ENCODE measurements around the gene AHI1.

The AHI1 gene

DNA sequence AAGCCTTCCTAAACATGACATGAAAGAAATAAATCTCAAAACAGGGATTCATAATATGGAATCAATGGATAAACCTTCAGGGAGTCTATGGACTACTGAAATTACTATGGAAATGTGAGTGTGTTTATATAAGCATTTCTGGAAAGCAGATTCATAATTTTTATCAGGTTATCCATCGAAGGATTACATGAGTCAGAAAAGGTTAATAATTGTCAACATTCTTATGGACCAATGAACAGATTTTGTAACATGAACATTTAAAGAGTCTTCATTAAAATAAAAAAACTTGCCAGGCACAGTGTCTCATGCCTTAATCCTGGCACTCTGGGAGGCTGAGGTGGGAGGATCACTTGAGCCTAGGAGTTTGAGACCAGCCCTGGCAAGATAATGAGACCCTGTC lies 84.8 kb downstream of the AHI1 start (continued):
- TF ChIP-seq ZNF837 (tag by site-specific recombination; IDR thresholded peaks at IDR 0.05) (no peak), ZNF155 (tag by site-specific recombination; IDR thresholded peaks at IDR 0.05) (no peak), ZNF791 (tag by site-specific recombination; IDR thresholded peaks at IDR 0.05) (no peak), FEZF1 (tag by site-specific recombination; IDR thresholded peaks at IDR 0.05) (no peak), ZIC2 (tag by site-specific recombination; IDR thresholded peaks at IDR 0.05) (no peak), GLI4 (tag by site-specific recombination; IDR thresholded peaks at IDR 0.05) (no peak)

DNA sequence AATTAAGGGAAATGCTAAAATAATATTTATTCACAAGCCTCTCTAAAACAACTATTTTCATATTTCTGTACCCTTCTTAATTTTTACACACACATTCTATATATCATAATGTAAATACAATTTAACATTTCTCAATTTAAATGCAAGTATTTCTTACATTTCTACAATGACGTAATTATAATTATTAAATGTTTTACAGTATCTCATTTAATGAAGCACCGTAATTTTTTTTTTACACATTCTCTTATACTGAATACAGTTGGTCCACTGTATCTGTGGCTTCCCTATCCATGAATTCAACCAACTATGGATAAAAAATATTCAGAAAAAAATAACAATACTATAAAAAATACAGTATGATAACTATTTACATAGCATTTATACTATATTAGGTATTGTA lies 85.7 kb downstream of the AHI1 start:
- Histone ChIP-seq H3K27ac (ENCODE audit: extremely low read depth, low read depth, low read length) (no peak overlapping the region), H3K9me3 (ENCODE audit: control insufficient read depth, insufficient read depth, low read depth, low read length) (no peaks in the 10 kb centered on the region), H3K4me3 (ENCODE audit: low read depth, low read length) (no peak overlapping the region), H3K36me3 (ENCODE audit: control insufficient read depth in 2 of 2, insufficient read depth in 1 of 2, low read length in 2 of 2) (peaks cover 6 to 15% of the 10 kb centered on the region in 2 experiments; a peak in 2 of 3 replicates), H3K4me1 (ENCODE audit: control insufficient read depth, insufficient read depth, low read length) (no peaks in the 10 kb centered on the region)
- POLR2A ChIA-PET = no interaction called here
- TF ChIP-seq ZSCAN30 (tag by site-specific recombination; IDR thresholded peaks at IDR 0.05) (no peak), ZNF664 (tag by site-specific recombination; IDR thresholded peaks at IDR 0.05) (0 out of 2 replicates have a peak, but pooled peaks have one; percentile 16), ZNF423 (tag by site-specific recombination; IDR thresholded peaks at IDR 0.05) (no peak)
- CTCF ChIA-PET = interaction anchor here (0.7 to 1.2 kb wide), 2 partner anchors 10 to 17 kb away, joined by 3 to 4 read pairs; no protein-coding TSS in a partner anchor

DNA sequence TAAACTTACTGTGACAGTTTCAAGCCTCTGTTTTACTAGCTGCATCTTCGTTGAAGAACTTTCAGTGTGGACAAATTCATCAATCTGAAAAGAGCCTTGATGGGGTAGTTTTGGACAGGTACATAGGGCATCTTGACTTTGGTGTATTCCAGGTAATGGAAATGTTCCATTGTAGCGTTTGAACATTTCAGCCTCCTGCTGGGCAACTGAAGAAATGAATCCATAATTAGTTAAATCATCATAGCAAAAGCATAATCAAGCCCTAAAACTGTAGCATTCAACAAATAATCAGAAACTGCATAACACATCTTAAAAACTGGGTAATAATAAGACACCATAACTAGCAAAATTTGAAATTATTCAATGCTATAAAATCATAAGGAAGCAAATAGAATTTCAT lies 86.2 kb downstream of the AHI1 start:
- CTCF ChIA-PET = interaction anchor here (0.7 to 1.2 kb wide), 2 partner anchors 10 to 16 kb away, joined by 3 to 4 read pairs; no protein-coding TSS in a partner anchor
- no peak overlapping the region for H3K27ac ChIP-seq (ENCODE audit: extremely low read depth, low read depth, low read length)
- TF ChIP-seq ZNF155 (tag by site-specific recombination; IDR thresholded peaks at IDR 0.05) (no peak), ZNF404 (tag by site-specific recombination; IDR thresholded peaks at IDR 0.05) (no peak), ZSCAN23 (tag by site-specific recombination; IDR thresholded peaks at IDR 0.05) (no peak), YY2 (tag by site-specific recombination; IDR thresholded peaks at IDR 0.05) (no peak), ZNF23 (tag by site-specific recombination; IDR thresholded peaks at IDR 0.05; ENCODE audit: borderline replicate concordance) (no peak), ZNF292 (tag by site-specific recombination; IDR thresholded peaks at IDR 0.05; ENCODE audit: borderline replicate concordance, low read depth) (no peak), ZNF416 (tag by site-specific recombination; IDR thresholded peaks at IDR 0.05) (no peak), ZFHX2 (tag by site-specific recombination; conservative IDR thresholded peaks at IDR 0.05) (no peak), ZBTB7A (tag by site-specific recombination; IDR thresholded peaks at IDR 0.05; ENCODE audit: low read depth) (no peak), ZNF175 (tag by site-specific recombination; IDR thresholded peaks at IDR 0.05) (no peak), ZNF544 (tag by site-specific recombination; IDR thresholded peaks at IDR 0.05) (no peak)
- TF ChIP-seq, protein P1, sequence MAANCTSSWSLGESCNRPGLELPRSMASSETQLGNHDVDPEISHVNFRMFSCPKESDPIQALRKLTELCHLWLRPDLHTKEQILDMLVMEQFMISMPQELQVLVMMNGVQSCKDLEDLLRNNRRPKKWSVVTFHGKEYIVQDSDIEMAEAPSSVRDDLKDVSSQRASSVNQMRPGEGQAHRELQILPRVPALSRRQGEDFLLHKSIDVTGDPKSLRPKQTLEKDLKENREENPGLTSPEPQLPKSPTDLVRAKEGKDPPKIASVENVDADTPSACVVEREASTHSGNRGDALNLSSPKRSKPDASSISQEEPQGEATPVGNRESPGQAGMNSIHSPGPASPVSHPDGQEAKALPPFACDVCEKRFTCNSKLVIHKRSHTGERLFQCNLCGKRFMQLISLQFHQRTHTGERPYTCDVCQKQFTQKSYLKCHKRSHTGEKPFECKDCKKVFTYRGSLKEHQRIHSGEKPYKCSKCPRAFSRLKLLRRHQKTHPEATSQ (tag by site-specific recombination; IDR thresholded peaks at IDR 0.05) = no peak
- TF ChIP-seq, protein P2, sequence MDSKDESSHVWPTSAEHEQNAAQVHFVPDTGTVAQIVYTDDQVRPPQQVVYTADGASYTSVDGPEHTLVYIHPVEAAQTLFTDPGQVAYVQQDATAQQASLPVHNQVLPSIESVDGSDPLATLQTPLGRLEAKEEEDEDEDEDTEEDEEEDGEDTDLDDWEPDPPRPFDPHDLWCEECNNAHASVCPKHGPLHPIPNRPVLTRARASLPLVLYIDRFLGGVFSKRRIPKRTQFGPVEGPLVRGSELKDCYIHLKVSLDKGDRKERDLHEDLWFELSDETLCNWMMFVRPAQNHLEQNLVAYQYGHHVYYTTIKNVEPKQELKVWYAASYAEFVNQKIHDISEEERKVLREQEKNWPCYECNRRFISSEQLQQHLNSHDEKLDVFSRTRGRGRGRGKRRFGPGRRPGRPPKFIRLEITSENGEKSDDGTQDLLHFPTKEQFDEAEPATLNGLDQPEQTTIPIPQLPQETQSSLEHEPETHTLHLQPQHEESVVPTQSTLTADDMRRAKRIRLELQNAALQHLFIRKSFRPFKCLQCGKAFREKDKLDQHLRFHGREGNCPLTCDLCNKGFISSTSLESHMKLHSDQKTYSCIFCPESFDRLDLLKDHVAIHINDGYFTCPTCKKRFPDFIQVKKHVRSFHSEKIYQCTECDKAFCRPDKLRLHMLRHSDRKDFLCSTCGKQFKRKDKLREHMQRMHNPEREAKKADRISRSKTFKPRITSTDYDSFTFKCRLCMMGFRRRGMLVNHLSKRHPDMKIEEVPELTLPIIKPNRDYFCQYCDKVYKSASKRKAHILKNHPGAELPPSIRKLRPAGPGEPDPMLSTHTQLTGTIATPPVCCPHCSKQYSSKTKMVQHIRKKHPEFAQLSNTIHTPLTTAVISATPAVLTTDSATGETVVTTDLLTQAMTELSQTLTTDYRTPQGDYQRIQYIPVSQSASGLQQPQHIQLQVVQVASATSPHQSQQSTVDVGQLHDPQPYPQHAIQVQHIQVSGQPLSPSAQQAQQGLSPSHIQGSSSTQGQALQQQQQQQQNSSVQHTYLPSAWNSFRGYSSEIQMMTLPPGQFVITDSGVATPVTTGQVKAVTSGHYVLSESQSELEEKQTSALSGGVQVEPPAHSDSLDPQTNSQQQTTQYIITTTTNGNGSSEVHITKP (tag by site-specific recombination; IDR thresholded peaks at IDR 0.05) = no peak

More for the DNA sequence above, 86.2 kb downstream of the AHI1 start:
- POLR2A ChIA-PET = no interaction called here
- Histone ChIP-seq H3K9me3 (ENCODE audit: control insufficient read depth, insufficient read depth, low read depth, low read length) (no peaks in the 10 kb centered on the region), H3K4me3 (ENCODE audit: low read depth, low read length) (no peak overlapping the region), H3K36me3 (ENCODE audit: control insufficient read depth in 2 of 2, insufficient read depth in 1 of 2, low read length in 2 of 2) (peaks cover 6 to 15% of the 10 kb centered on the region in 2 experiments; a peak in 2 of 3 replicates), H3K4me1 (ENCODE audit: control insufficient read depth, insufficient read depth, low read length) (no peaks in the 10 kb centered on the region)

Data from HEK293 (cell line).